Midbrain (tissue), 1 donor: ENCODE measurements around the gene SAMD5.

Experiments
- DNase-seq: peaks from one replicate; lab custom pipeline; 2025; lab: John Stamatoyannopoulos, UW

SAMD5 gene

GRCh38 chr6:147508042-147508865, at the start of gene SAMD5:
SAMD5 (plus strand) TSS chr6:147508690; CDS start chr6:147508929, 239 bp downstream.
- no peak for DNase-seq

GRCh38 chr6:147459780-147460179, 48.7 kb upstream of the SAMD5 start:
- no peak for DNase-seq

DNA sequence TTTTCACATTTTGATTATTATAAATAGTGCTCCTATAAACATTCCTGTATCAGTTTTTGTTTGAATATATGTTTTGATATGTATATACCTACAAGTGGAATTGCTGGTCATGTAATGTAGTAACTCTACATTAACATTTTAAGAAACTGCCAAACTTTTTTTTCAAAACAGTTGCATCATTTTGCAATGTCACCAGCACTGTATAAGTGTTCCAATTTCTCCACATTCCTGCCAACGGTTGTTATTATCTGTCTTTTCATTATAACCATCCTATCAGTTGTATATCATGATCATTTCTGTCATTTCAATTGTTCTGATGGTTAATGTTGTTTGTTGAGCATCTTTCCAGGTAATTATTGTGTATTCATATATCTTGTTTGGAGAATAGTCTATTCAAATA, 44.8 kb upstream of the SAMD5 start:
- no peak for DNase-seq

- DNase-seq = no peak
Measured at GRCh38 chr6:147467428-147467827, 41.1 kb upstream of the SAMD5 start.

GRCh38 chr6:147467886-147468285, 40.6 kb upstream of the SAMD5 start:
- no peak for DNase-seq

- DNase-seq = no peak
Measured at GRCh38 chr6:147468634-147469033, 39.9 kb upstream of the SAMD5 start.

- no peak for DNase-seq
Measured at GRCh38 chr6:147479857-147480256, 28.6 kb upstream of the SAMD5 start.

- DNase-seq = no peak
Measured at GRCh38 chr6:147486683-147487082, 21.8 kb upstream of the SAMD5 start.

DNA sequence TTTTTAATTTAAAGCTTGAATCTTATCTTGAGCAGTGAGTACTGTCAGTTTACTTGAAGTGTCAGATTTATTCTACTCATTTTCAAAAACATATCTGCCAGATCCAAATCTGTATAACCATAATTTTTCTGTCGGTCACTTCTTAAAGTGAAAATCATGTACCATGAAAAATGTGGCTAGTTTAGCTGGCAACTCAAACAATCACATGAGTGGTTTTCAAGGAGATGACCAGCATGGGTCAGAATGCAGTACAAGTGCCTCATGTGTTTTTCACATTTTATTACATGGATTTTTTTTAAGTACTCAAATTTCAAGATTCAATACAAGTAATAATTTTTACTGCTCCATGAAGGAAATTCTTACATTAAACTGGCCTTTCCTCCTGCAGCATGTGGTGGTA, 11.0 kb upstream of the SAMD5 start:
- no peak for DNase-seq

DNA sequence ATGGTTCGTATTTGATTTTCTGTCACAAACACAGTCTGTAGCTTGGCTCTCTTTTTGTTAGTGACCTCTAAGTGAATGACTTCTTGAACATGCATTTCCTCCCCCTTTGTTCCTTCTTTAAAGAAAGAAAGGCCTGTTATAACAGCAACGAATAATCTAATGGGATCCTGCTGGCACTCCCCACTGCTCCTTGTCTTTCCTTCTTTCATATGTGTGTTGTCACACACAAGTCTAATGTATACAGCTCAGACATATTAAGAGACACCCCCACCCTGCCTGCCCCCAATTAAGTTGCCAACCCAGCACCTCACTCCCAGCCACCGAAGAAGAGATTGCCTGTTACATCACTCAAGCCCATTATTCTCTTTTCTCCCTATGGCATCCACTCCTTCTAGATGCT, 4.9 kb upstream of the SAMD5 start:
- no peak for DNase-seq

- DNase-seq = no peak
Measured at GRCh38 chr6:147504848-147505247, 3.6 kb upstream of the SAMD5 start.

- peak; percentile 64 for DNase-seq
Measured at GRCh38 chr6:147506704-147507114, 1.8 kb upstream of the SAMD5 start.

GRCh38 chr6:147507162-147508041, 1.1 kb upstream of the SAMD5 start:
- no peak for DNase-seq

DNA sequence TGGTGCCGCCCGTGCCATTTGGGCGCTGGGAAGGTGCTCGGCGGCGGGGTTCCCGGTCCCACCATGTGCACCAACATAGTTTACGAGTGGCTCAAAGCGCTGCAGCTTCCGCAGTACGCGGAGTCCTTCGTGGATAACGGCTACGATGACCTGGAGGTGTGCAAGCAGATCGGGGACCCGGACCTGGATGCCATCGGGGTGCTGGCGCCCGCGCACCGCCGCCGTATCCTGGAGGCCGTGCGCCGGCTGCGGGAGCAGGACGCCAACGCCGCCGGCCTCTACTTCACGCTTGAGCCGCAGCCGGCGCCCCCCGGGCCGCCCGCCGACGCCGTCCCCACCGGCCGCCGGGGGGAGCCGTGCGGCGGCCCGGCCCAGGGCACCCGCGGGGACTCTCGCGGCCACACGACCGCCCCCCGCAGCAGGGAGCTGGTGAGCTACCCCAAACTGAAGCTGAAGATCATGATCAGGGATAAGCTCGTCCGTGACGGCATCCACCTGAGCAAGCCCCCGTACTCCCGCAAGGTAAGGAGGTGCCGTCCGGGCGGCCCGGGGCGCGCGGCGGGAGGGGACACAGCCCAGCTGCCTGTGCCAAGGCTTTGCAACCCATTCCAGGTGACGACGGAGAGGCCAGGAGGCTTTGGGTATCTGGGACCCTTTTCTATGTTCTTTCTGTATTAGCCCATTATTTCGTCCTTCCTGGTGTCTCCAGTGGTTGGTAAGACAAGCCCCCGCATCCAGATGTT, 547 bp downstream of the SAMD5 start:
- no peak for DNase-seq

GRCh38 chr6:147509891-147510290, 1.4 kb downstream of the SAMD5 start:
- DNase-seq = no peak

- DNase-seq = no peak
Measured at GRCh38 chr6:147510929-147511590, 2.6 kb downstream of the SAMD5 start.

- DNase-seq = no peak
Measured at GRCh38 chr6:147514831-147515230, 6.3 kb downstream of the SAMD5 start.

DNA sequence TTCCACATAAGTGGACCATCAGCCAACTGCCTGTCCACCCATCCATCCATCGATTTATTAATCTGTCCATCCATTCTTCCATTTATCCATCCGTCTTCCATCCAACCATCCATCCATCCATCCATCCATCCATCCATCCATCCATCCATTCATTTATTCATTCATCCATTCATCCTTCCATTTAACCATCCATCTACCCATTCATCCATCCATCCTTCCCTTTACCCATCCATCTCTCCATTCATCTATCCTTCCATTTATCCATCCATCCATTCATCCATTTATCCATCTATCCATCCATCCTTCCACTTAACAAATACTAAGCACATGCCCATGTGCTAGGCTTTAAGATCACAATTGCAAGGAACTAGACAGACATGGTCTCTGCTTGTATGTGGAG, 6.8 kb downstream of the SAMD5 start:
- no peak for DNase-seq

DNA sequence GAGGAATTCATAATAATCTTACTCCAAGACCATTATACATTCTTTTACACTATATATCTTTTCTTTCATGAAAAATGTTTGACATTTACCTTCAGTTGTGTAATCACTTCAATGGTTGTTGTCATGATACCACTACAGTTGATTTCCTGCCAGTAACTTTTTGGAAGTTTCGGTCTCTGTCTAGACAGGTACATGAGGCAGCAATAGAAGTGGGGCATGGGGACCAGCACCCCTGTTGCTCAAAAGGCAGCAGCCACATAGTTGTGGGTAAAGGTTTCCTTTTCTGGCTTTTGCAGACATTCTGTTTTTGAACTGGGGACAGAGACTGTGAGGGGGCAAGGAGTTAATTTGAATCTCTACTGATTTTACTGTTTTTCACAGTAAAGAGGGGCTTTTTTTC, 14.1 kb downstream of the SAMD5 start:
- no peak for DNase-seq

GRCh38 chr6:147525519-147526209, 17.2 kb downstream of the SAMD5 start:
- no peak for DNase-seq

GRCh38 chr6:147527197-147527596, 18.7 kb downstream of the SAMD5 start:
- no peak for DNase-seq
